Vagina (tissue), 2 donors: ENCODE results near the gene HES1.

ENCODE experiments used
- CTCF ChIP-seq, 3 experiments: fragments of 450-650 bp in 2 of 3; fragments of 200-600 bp in 1 of 3; sonication (generic) in 1 of 3; IDR thresholded peaks; one replicate each; pipeline ENCODE4 v1.5.1; 2017 to 2019; ENCODE audit warnings: antibody characterized with exemption in 3 of 3, mild to moderate bottlenecking in 2 of 3, moderate library complexity in 2 of 3
- POLR2A ChIP-seq, 2 donors: fragments of 450-650 bp; IDR thresholded peaks; one replicate each; pipeline ENCODE4 v1.6.1; 2017; ENCODE audit warnings: antibody characterized with exemption in 2 of 2, mild to moderate bottlenecking in 2 of 2, moderate library complexity in 2 of 2
- POLR2AphosphoS5 ChIP-seq, 2 donors: sonication (generic); formaldehyde crosslinking; IDR thresholded peaks; one replicate each; pipeline ENCODE4 v1.9.0; 2017; ENCODE audit warnings: antibody characterized with exemption in 2 of 2, mild to moderate bottlenecking in 2 of 2, low read depth in 1 of 2; ENCODE audit not compliant: insufficient read depth in 1 of 2

GRCh38 chr3:194097141-194097882 is 38.6 kb upstream of the HES1 start:
- TF ChIP-seq CTCF (IDR thresholded peaks at IDR 0.05) = no peak
- no peak for TF ChIP-seq POLR2AphosphoS5 (IDR thresholded peaks at IDR 0.05; ENCODE audit: insufficient read depth in 1 of 2, low read depth in 1 of 2)
- TF ChIP-seq POLR2A (IDR thresholded peaks at IDR 0.05) = no peak
